ENCODE data around the gene LYST.

LYST gene

GRCh38 chr1:235646463-235646862 lies 220.2 kb downstream of the LYST start:
- Histone ChIP-seq H3K27me3 (ENCODE audit: control insufficient read depth, insufficient read depth, low read length) (no peaks in the 10 kb centered on the region), H3K4me1 (peaks cover 4% of the 10 kb centered on the region)

GRCh38 chr1:235644693-235645305 lies 221.9 kb downstream of the LYST start:
- Histone ChIP-seq H3K79me2 (no peaks in the 10 kb centered on the region), H3K4me1 (peaks cover 4% of the 10 kb centered on the region), H3K27ac (no peak overlapping the region), H3K4me2 (ENCODE audit: low read length) (no peak overlapping the region), H3K9ac (no peak overlapping the region), H3K36me3 (ENCODE audit: control insufficient read depth, insufficient read depth, low read length) (no peaks in the 10 kb centered on the region), H3K9me3 (ENCODE audit: control insufficient read depth, low read length) (no peaks in the 10 kb centered on the region), H3K27me3 (ENCODE audit: control insufficient read depth, insufficient read depth, low read length) (no peaks in the 10 kb centered on the region), H2AFZ (no peak overlapping the region), H3K4me3 (ENCODE audit: low read depth, low read length) (no peak overlapping the region)
- TF ChIP-seq CTCF (IDR thresholded peaks at IDR 0.05) = no peak

More at GRCh38 chr1:235646463-235646862, 220.2 kb downstream of the LYST start:
- H3K27ac ChIP-seq = no peak overlapping the region
- H3K9me3 ChIP-seq (ENCODE audit: control insufficient read depth, low read length) = no peaks in the 10 kb centered on the region
- no peaks in the 10 kb centered on the region for H3K36me3 ChIP-seq (ENCODE audit: control insufficient read depth, insufficient read depth, low read length)
- H3K4me3 ChIP-seq (ENCODE audit: low read depth, low read length) = no peak overlapping the region
- no peak overlapping the region for H3K9ac ChIP-seq
- TF ChIP-seq CTCF (IDR thresholded peaks at IDR 0.05) = no peak
- no peaks in the 10 kb centered on the region for H3K79me2 ChIP-seq
- H2AFZ ChIP-seq = no peak overlapping the region
- no peak overlapping the region for H3K4me2 ChIP-seq (ENCODE audit: low read length)

GRCh38 chr1:235643837-235644692 lies 222.6 kb downstream of the LYST start:
- Histone ChIP-seq H3K27me3 (ENCODE audit: control insufficient read depth, insufficient read depth, low read length) (no peaks in the 10 kb centered on the region), H3K79me2 (no peaks in the 10 kb centered on the region)
- no peak for TF ChIP-seq CTCF (IDR thresholded peaks at IDR 0.05)

GRCh38 chr1:235642943-235643371 lies 223.7 kb downstream of the LYST start:
- Histone ChIP-seq H3K9ac (no peak overlapping the region), H2AFZ (no peak overlapping the region), H3K9me3 (ENCODE audit: control insufficient read depth, low read length) (no peaks in the 10 kb centered on the region), H3K4me2 (ENCODE audit: low read length) (no peak overlapping the region), H3K36me3 (ENCODE audit: control insufficient read depth, insufficient read depth, low read length) (no peaks in the 10 kb centered on the region), H3K4me1 (no peaks in the 10 kb centered on the region), H3K79me2 (no peaks in the 10 kb centered on the region), H3K4me3 (ENCODE audit: low read depth, low read length) (no peak overlapping the region), H3K27me3 (ENCODE audit: control insufficient read depth, insufficient read depth, low read length) (no peaks in the 10 kb centered on the region), H3K27ac (no peak overlapping the region)
- TF ChIP-seq CTCF (IDR thresholded peaks at IDR 0.05) = no peak

More at GRCh38 chr1:235643837-235644692, 222.6 kb downstream of the LYST start:
- Histone ChIP-seq H3K4me3 (ENCODE audit: low read depth, low read length) (no peak overlapping the region), H3K9me3 (ENCODE audit: control insufficient read depth, low read length) (no peaks in the 10 kb centered on the region), H3K4me1 (peaks cover 4% of the 10 kb centered on the region), H3K4me2 (ENCODE audit: low read length) (no peak overlapping the region), H3K36me3 (ENCODE audit: control insufficient read depth, insufficient read depth, low read length) (no peaks in the 10 kb centered on the region), H3K27ac (no peak overlapping the region), H2AFZ (no peak overlapping the region), H3K9ac (no peak overlapping the region)

Data from parathyroid adenoma (tissue), 2 donors.